UCSD-AML1 (cell line): ENCODE measurements around the gene ATG5.
"Not testable (repeated sequence)": the region's sequence is repeated elsewhere in the genome, so short reads cannot be mapped to it uniquely, and the experiment has no call there.

Experiments used
- DNase-seq: peaks from one replicate; lab custom pipeline; 2025; ENCODE audit not compliant: unreplicated experiment; lab: John Stamatoyannopoulos, UW

Gene ATG5

DNA sequence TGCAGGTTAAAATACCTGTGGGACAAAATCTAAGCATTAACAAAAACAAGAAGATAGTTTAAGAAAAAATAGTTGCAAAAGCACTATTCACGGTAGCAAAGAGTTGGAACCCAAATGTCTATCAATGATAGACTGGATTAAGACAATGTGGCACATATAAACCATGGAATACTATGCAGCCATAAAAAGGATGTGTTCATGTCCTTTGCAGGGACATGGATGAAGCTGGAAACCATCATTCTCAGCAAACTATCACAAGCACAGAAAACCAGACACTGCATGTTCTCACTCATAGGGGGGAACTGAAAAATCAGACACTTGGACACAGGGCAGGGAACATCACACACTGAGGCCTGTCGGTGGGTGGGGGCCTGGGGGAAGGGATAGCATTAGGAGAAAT is 65.8 kb downstream of the ATG5 start:
- not testable (repeated sequence) for DNase-seq

DNA sequence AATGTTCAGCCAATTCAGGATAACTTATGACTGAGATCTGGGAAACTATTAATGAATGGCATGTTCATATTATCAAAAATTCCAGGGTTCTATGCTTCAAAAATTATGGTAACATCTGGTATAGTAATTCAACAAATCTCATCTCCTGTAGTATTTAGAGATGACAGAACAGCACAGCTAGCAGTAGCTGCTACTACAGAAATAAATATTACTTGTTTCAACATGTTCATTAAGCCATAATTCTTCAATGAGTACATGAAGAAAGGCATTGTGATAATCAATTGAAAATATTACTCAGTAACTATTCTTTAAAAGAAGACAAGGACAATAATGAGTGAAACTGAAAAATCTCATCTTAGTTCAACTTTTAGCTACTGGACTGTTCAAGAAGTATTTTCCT is 66.8 kb downstream of the ATG5 start:
- no peak for DNase-seq

- DNase-seq = no peak
Measured at GRCh38 chr6:106257195-106257594, 68.4 kb downstream of the ATG5 start.

GRCh38 chr6:106256201-106256968 is 69.2 kb downstream of the ATG5 start:
- no peak for DNase-seq

GRCh38 chr6:106255306-106255705 is 70.3 kb downstream of the ATG5 start:
- DNase-seq = no peak

DNA sequence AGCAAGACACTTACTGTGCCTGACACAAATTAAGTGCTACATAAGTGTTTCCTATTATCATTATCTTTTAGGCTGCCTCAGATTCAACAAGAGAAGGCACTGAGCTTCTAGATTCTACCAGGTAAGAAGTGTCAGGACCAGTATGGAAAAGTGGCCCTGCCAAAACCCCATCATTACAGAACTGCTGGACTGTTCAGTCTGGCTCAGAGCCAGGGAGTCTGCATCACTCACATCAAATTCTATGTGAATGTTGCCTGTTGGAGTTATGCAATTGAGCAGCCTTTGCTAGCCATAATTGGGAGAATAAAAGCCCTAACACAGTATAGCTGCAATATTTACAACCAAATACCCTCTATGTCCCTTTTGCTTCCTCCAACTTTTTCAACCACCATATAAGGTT is 70.9 kb downstream of the ATG5 start:
- no peak for DNase-seq

- no peak for DNase-seq
Measured at GRCh38 chr6:106253731-106254130, 71.8 kb downstream of the ATG5 start.

- no peak for DNase-seq
Measured at GRCh38 chr6:106253172-106253571, 72.4 kb downstream of the ATG5 start.

DNA sequence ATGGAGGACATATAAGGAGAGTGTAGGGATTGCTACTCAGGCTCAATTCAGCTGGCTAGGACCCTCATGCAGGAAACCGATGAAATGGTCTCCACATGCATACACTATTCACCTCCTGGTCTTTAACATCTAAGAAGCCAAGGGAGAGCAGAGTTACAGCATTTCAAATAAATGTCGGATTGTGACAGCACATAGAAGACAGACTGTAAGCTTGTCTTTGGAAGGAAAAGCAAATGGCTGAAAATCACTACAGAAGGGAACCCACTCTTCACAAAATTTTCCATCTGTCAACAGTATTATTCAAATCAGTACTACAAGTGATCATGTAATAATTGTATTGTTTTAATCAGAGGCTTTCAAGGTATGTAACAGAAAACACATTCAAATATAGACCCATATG is 72.9 kb downstream of the ATG5 start:
- no peak for DNase-seq

DNA sequence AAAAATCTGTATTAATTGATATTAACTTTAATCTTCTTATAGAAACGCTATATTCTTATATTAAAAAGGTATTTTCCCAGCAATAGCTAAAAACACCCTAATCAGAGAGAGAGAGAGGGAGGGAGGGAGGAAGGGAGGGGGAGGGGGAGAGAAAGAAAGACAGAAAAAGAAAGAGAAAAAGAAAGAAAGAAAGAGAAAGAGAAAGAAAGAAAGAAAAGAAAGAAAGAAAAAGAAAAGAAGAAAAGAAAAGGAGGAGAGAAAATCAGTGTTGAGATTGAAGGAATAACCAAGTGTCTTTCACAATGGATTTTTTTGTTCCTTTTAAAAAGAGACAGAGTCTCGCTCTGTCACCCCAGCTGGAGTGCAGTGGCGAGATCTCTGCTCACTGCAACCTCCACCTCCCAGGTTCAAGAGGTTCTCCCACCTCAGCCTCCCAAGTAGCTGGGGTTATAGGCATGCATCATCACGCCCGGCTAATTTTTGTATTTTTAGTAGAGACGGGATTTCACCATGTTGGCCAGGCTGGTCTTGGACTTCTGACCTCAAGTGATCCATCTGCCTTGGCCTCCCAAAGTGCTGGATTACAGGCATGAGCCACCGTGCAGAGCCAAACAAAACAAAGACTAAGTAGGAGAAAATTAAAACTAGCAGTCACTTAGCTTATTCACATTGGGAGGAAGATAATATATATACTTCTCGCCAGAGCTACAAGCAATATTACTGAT is 73.9 kb downstream of the ATG5 start:
- DNase-seq = not testable (repeated sequence)

DNA sequence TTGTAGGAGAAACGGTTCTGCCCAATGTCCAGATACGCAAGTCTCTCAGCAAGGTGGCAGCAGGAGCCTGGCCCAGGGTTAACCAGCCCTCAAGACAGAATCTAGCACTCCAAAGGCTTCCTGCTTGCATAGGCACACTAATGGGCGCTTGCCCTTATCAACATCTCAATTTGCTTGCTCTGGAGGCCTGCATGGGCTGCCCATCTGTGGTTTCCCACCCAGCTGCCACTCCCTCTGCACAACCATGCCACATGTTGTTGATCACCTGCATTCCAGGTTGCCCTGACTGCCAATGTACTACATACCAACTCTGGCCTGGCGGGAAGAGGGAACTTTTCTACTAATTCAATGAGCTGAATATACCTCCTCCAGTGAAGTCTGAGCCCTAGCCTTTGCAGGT is 74.6 kb downstream of the ATG5 start:
- no peak for DNase-seq

GRCh38 chr6:106249658-106250057 is 75.9 kb downstream of the ATG5 start:
- no peak for DNase-seq

DNA sequence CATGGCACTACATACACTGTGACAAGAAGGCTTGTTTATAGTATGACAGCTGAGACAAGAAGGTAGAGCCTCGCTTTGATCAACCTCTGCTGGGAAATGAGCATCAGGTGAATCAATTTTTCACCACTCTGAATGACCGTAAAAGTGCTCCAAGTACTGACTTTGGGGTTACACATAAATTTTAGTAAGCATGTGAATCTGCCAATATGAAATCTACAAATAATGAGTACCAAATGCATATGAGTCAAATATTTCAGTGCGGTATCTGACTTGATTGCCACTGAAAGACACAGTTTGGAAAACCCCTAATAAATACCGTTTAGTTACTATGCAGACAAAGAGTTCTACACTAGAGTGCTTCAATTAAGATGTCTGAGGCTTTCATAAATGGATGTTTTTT is 77.8 kb downstream of the ATG5 start:
- no peak for DNase-seq

- DNase-seq = no peak
Measured at GRCh38 chr6:106247293-106247692, 78.3 kb downstream of the ATG5 start.

DNA sequence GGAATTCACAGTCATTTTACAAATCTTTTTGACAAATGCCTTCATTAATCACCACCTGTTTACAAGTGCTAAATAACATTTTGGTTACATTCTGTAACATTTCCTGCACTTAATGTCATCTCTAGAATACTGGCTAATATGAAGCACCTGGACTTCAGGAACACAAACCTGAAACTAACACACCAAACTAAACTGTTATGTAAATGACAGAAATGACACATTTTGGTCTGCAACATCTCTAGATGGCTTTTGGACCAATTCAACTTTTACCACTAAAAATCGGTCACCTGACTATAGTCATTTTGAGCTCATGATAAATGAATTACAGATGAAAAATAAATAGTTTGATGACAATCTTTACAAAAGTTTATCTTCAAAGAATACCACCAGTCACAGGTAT is 80.6 kb downstream of the ATG5 start:
- no peak for DNase-seq

- DNase-seq = no peak
Measured at GRCh38 chr6:106244521-106244920, 81.0 kb downstream of the ATG5 start.

DNA sequence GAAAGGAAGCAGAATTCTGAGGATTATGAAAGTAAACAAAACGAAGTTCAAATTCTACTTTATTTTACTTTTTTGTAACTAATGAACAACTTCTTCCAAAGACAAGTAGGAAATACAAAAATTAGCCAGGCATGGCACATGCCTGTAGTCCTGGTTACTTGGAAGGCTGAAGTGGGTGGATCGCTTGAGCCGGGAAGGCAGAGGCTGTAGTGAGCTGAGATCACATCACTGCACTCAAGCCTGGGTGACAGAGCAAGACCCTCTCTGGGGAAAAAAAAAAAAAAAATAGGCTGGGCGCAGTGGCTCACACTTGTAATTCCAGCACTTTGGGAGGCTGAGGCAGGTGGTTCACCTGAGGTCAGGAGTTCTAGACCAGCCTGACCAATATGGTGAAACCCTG is 82.3 kb downstream of the ATG5 start:
- DNase-seq = no peak

GRCh38 chr6:106241498-106241897 is 84.1 kb downstream of the ATG5 start:
- no peak for DNase-seq

DNA sequence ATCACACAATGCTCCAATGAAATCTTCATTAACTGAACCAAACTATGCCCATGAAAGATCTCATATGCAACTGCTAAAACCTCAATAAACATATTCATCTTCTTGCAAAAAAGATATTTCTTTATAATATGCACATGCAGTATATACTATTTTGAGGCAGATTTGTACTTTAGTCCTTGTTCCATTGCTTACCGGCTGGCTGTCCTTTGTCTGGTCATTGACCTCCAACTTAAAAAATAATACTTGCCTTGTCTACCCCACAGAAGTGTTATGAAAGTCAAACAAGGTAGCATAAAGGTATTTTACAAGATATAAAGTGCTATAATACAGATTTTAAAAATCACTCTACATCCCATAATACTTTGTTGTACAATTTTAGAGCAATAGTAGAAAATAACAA is 88.3 kb downstream of the ATG5 start:
- DNase-seq = no peak

GRCh38 chr6:106229876-106230445 is 95.6 kb downstream of the ATG5 start:
- not testable (repeated sequence) for DNase-seq

GRCh38 chr6:106227612-106228507 is 97.7 kb downstream of the ATG5 start:
- no peak for DNase-seq
